Activated CD4-positive, alpha-beta T cell treated with anti-CD3 and anti-CD28 coated beads, Interleukin-2, Interleukin-6, amounts not matched to agents 100 ng/mL and 50 ng/mL, durations not matched to agents 16 hours and 8 hours (primary cell): ENCODE data around the gene CNTN1.

Source experiments
- DNase-seq: peaks from one replicate; pipeline ENCODE4 v3.0.0-alpha.2; 2020

The CNTN1 gene

GRCh38 chr12:40691913-40692764 is at the start of gene CNTN1:
Gene CNTN1, plus strand, starts transcription at chr12:40692439.
- no peak for DNase-seq

DNA sequence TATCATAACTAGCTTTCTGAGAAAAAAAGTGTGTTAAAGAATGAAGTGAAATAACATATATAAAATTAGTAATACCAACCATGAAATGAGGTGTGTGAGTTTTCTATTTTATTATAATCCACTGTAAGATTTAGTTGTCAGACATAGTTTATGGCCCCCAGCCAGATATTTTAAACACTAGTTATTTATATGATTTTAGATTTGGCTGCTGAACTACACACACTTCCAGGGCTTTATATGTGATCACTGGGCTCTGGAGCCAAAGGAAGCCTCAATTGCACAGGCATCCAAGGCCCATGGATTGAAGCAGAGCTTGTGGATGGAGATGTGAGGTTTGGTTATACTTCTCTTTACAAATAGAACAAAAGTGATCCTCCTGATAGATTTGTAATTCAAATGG is 48.7 kb upstream of the CNTN1 start:
- no peak for DNase-seq

DNA sequence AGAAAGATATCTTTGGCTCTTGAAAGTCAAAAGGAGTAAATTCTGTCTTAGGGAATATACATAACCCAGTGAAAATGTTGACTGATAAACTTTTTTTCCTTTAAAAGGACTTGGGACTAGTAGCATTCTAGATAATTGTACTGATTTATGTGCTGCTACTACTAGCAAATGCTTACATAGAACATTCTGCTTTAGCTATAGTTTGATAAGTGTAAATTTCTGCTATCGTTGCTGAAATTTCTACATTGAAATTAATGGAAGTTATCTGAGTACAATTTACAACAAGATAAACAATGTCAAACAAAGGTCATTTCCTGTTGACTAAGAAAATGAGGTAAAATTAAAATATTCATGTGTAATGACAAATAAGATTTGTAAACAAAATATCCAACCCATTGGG is 48.3 kb upstream of the CNTN1 start:
- no peak for DNase-seq

GRCh38 chr12:40644708-40645107 is 47.5 kb upstream of the CNTN1 start:
- DNase-seq = no peak

DNA sequence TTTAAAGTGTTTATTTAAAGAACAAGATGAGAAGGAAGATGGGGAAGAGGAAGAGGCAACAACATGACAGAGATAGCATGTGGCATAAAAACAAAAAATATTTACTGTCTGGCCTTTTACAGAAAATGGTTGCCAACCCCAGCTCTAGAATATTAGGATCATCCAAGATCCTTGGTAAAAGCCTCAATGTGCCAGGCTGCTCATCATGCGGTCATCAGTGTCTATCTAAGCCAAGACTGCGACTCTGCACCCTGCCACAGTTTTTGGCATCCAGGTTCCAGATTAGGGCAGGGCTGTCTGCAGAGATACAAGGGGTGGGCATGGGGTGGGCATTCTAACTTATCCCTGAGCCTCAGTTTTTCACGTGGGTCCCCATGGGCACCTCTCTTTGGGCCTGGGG is 46.9 kb upstream of the CNTN1 start:
- no peak for DNase-seq

DNA sequence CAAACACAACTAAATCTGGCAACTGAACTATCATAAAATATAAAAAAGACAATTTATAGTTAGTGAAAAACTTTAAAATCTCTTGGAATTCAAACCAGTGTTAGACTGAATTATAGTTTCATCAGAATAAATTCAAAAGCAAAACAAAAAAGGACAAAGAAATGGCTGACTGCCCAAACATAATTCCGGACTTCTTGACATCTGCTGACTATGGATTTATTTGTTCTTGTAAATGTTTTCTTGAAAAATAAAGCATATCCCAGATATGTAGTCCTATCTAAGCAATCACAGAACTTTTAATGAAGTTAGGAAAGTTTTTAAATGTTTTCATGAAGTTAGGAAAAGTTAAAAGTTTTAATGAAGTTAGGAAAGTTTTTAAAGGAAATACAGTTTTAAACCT is 45.8 kb upstream of the CNTN1 start:
- DNase-seq = no peak

- DNase-seq = no peak
Measured at GRCh38 chr12:40646911-40647310, 45.3 kb upstream of the CNTN1 start.

- no peak for DNase-seq
Measured at GRCh38 chr12:40647651-40648050, 44.6 kb upstream of the CNTN1 start.

DNA sequence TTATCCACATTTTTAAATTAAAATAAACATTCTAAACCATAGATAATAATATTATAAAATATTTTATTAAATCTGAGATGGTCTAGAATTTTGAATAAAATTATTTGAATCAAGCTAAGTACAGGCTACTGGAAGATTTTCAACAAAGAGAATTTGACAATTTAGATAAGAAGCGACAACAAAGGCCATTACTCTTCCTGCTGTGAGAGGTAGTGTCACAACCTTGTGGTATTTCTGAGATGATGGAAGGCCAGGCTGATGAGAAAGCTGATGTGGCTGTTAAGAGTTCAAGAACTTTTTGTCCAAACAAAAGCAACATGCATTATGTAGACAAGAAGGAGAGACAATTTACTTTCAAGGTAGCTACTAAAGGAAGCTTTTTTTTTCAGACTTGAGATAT is 43.7 kb upstream of the CNTN1 start:
- DNase-seq = no peak

DNA sequence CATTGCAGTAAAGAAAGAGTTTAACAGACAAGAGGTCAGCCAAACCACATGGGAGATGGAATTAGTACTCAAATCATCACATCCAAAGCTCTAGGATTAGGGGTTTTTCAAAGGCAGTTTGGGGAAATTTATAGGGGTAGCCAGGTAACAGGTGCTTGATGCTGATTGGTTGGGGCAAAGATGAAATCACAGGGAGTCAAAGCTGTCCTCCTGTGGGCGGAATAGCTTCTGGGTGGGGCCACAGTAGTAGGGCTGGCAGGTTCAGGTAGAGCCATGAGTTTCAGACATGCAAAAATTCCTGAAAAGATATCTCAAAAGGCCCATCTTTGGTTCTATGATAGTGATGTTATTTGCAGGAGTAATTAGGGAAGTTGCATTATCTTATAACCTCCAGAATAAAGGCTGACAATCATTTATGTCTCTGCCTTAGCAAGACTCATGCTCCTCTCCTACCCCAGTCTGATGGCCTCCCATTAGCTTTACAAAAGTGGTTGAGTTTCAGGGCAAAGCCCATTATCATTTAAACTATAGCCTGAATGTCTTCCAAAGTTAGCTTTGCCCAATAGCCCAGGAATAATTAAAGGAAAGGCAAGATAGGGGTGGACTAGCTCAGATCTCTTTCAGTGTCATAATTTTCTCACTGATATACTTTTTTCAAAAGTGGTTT is 42.1 kb upstream of the CNTN1 start:
- DNase-seq = no peak

GRCh38 chr12:40655451-40655850 is 36.8 kb upstream of the CNTN1 start:
- no peak for DNase-seq

DNA sequence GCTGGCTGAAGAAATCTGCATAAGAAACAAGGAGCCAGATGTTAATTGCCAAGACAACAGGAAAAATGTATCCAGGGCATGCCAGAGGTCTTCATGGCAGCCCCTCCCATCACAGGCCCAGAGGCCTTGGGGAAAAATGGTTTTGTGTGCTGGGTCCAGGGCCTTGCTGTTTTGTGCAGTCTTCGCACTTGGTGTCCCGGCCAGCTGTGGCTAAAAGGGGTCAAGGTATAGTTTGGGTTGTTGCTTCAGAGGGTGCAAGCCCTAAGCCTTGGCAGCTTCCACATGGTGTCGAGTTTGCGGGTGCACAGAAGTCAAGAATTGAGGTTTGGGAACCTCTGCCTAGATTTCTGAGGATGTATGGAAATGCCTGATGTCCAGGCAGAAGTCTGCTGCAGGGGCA is 29.9 kb upstream of the CNTN1 start:
- no peak for DNase-seq

DNA sequence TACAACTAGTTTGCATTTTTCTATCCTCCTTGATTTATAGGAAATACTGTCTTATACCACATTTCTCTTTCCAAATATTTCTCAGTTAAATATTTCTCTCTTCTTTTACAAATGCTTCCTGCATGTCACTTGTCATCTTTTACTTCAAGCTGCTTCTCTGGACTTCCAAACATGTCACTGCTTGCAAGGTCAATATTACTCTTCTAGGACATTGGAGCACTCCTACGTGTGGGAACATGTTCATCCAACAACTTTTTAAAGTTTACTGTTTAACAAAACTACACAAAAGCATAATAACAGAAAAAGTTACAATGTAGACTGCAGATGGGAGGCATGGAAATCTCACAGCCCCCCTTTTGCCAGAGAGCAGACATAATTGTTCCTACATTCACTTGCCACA is 28.5 kb upstream of the CNTN1 start:
- no peak for DNase-seq

GRCh38 chr12:40668099-40668529 is 24.1 kb upstream of the CNTN1 start:
- no peak for DNase-seq

- no peak for DNase-seq
Measured at GRCh38 chr12:40672741-40673271, 19.4 kb upstream of the CNTN1 start.

GRCh38 chr12:40681148-40681547 is 11.1 kb upstream of the CNTN1 start:
- no peak for DNase-seq

- no peak for DNase-seq
Measured at GRCh38 chr12:40684986-40685385, 7.3 kb upstream of the CNTN1 start.

- no peak for DNase-seq
Measured at GRCh38 chr12:40688085-40688725, 4.0 kb upstream of the CNTN1 start.

GRCh38 chr12:40689576-40689975 is 2.7 kb upstream of the CNTN1 start:
- DNase-seq = no peak

DNA sequence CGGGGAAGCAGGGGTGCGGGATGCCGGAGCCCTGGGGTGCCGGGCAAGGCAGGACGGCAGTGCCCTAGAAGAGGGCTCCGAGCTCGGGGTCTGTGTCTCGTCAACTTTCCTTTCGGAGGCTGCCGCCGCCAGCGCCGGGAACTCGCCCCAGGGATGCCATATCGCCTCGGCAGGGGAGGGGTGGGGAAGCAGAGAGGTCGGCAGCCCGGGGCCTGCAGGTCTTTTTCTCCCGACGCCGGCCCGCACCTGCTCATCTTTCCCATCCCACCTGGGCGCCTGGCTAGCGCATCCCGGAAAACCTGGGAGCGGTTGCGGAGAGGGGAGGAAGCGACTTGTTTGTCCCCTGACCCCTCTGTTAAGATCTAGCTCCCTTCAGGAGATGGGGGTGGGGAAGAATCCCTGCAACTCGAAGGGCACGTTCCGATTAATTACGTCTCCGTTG is 547 bp downstream of the CNTN1 start:
- DNase-seq = no peak

- no peak for DNase-seq
Measured at GRCh38 chr12:40693207-40693821, 1.1 kb downstream of the CNTN1 start.

DNA sequence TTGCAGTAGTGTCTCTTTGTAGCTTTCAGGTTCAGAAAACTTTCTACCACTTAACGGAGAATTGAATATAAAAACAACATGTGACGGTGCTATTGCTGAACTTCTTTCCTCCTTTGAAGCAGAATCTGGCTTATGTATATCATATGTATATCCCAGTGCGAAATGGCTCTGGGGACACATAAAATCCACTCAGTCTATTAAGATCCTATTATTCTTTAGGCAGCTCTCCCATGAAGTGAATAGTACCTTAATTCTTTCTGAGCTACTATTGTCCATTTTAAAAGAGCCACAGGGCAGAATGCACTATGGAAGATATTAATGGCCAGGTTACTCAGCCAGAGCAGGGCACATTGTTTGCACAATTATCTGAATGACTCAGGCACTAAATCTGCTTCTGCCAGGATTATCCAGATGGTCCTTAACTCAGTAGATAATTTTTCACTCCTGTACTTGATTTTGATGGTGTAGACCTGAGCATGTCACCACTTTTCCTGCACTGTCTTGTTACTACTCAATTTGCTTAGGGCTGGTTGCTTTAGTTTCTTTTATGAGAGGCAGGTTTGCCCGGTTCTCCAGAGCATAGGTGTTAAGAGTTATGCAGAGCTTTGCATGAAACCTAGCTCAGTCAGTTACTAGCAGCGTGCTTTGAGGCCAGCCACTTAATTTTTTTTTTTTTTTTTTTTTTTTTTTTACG is 5.5 kb downstream of the CNTN1 start:
- no peak for DNase-seq

DNA sequence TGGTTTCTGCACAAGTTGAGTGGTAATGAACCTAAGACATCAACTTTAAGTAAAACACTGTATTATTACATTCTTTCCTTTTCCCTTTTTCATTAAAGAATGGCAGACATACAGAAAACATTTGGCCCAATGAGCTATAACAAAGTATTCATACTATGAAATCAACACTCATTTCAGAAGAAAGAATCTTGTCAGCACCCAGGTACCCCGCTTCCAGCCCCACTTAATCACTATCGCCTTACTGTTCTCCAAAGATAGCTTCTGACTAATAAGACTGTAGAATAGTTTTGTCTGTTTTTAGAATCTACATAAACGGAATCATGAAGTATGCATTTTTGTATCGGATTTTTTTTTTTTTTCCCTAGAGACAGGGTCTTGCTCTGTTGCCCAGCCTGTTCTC is 9.5 kb downstream of the CNTN1 start:
- DNase-seq = peak; percentile 9
